HL-60 (cell line): ENCODE data around the gene CCDC88C.

Experiments used
- CTCF ChIP-seq: IDR thresholded peaks from one replicate; pipeline ENCODE4 v1.5.1; 2011; ENCODE audit warnings: low read length, control low read depth, inconsistent platforms; ENCODE audit not compliant: insufficient read depth
- POLR2AphosphoS5 ChIP-seq: IDR thresholded peaks from 2 replicates; pipeline ENCODE4 v1.6.1; 2012; ENCODE audit warnings: low read depth

DNA sequence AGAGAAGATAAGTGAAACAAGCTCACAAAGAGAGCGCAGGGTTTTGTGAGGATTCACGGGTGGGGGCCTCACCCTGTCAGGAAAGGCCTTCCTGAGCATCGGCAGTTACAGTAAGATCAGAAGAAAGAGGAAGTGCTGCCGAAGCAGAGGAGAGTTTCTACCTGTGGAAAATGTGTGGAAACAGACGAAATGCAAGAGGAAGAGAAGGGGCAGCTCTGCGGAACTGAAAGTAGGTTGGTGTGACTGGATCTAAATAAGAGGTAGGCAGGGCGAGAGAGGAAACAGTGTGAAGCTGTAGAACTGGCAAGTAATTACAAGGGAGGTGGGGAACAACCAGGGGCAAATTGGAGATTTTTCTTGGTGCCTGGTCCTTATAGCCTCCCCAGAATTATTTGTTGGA is 175.8 kb downstream of the CCDC88C start:
- TF ChIP-seq CTCF: no peak
- TF ChIP-seq POLR2AphosphoS5: peak; percentile 77
